Measurements from ENCODE around the gene CNIH1. TPM values are rescaled to one million over a fixed set of nuclear protein-coding genes. Genes with fewer than 3 reads are reported as not detected.

The CNIH1 gene
- total RNA-seq, 4 donors from 2014 or later: 73.4 to 176 (median 136) TPM

- Histone ChIP-seq H3K27ac (no peak overlapping the region), H3K4me1 (no peaks in the 10 kb centered on the region), H3K36me3 (no peaks in the 10 kb centered on the region), H3K9me3 (no peaks in the 10 kb centered on the region), H3K27me3 (no peaks in the 10 kb centered on the region), H3K4me3 (no peak overlapping the region)
- ATAC-seq (no peak), DNase-seq (no peak)
- intact Hi-C loops (cut with DNase I; ENCODE audit: low total_unique reads) (no loop called here), in situ Hi-C loops (cut with MboI; ENCODE audit: low sequenced_read_pairs in 4 of 4) (no loop called here)
- TF ChIP-seq POLR2A (IDR thresholded peaks at IDR 0.05): no peak
- no peak for TF ChIP-seq CTCF (IDR thresholded peaks at IDR 0.05 in 4 of 5, conservative IDR thresholded peaks at IDR 0.05 in 1 of 5)
Observed at GRCh38 chr14:54377501-54377900, 63.7 kb downstream of the CNIH1 start.

GRCh38 chr14:54374117-54374884 is 66.9 kb downstream of the CNIH1 start:
- Histone ChIP-seq H3K4me3 (no peak overlapping the region), H3K27me3 (no peaks in the 10 kb centered on the region), H3K36me3 (no peaks in the 10 kb centered on the region), H3K9me3 (no peaks in the 10 kb centered on the region), H3K4me1 (no peaks in the 10 kb centered on the region), H3K27ac (no peak overlapping the region)
- in situ Hi-C loops (cut with MboI; ENCODE audit: low sequenced_read_pairs in 4 of 4): no loop called here
- TF ChIP-seq CTCF (IDR thresholded peaks at IDR 0.05 in 4 of 5, conservative IDR thresholded peaks at IDR 0.05 in 1 of 5): no peak
- no peak for TF ChIP-seq POLR2A (IDR thresholded peaks at IDR 0.05)
- DNase-seq: no peak
- ATAC-seq: no peak
- intact Hi-C loops (cut with DNase I; ENCODE audit: low total_unique reads): no loop called here

Other genes with a start within 250 kb of the CNIH1 start
- gene CDKN3, start 44.4 kb downstream of the CNIH1 start, total RNA-seq: 1 to 10 TPM; 1.2 to 5.1 (median 1.6) TPM
- 10 to 100 TPM in 1 of 4 donors, 1 to 10 TPM in 3; 5.0 to 21.7 (median 7.3) TPM for gene GMFB, start 47.6 kb upstream of the CNIH1 start, total RNA-seq
- gene CGRRF1, start 68.5 kb upstream of the CNIH1 start, total RNA-seq: 10 to 100 TPM; 13.7 to 27.0 (median 20.7) TPM
- 10 to 100 TPM; 26.4 to 48.0 (median 42.2) TPM for gene SAMD4A, start 125.8 kb upstream of the CNIH1 start, total RNA-seq